GM19043 (cell line): ENCODE results near the gene CALCOCO2.

ENCODE experiments used
- ATAC-seq: cut with Tn5 transposase; IDR thresholded peaks from one replicate; pipeline ENCODE4 v1.9.1; 2021; ENCODE audit warnings: low read depth; ENCODE audit not compliant: unreplicated experiment

Gene CALCOCO2

GRCh38 chr17:48909783-48910182 lies 78.9 kb downstream of the CALCOCO2 start:
- no peak for ATAC-seq

DNA sequence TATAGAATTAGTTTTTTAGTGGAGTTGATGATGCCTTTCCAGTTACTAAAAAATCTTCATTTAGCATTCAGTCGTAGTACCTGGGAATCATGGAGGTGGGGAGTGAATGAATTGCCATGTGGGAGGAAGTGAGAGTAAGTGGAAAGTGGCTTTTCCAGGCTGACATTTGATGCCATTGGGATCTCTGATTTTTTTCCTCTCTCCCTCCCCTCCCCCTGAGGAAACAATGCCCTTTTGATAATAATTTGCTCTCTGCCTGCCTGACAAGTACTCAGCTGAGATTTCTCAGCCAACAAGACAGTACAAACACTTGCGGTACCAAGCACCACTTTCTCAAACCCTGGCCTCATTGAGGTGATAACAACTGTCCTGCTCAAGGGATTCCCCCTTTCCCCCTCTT lies 79.5 kb downstream of the CALCOCO2 start:
- no peak for ATAC-seq

GRCh38 chr17:48912476-48912875 lies 81.6 kb downstream of the CALCOCO2 start:
- no peak for ATAC-seq
